ENCODE measurements around the gene CASZ1.

- TF ChIP-seq, protein P1, sequence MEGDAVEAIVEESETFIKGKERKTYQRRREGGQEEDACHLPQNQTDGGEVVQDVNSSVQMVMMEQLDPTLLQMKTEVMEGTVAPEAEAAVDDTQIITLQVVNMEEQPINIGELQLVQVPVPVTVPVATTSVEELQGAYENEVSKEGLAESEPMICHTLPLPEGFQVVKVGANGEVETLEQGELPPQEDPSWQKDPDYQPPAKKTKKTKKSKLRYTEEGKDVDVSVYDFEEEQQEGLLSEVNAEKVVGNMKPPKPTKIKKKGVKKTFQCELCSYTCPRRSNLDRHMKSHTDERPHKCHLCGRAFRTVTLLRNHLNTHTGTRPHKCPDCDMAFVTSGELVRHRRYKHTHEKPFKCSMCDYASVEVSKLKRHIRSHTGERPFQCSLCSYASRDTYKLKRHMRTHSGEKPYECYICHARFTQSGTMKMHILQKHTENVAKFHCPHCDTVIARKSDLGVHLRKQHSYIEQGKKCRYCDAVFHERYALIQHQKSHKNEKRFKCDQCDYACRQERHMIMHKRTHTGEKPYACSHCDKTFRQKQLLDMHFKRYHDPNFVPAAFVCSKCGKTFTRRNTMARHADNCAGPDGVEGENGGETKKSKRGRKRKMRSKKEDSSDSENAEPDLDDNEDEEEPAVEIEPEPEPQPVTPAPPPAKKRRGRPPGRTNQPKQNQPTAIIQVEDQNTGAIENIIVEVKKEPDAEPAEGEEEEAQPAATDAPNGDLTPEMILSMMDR (IDR thresholded peaks at IDR 0.05; ENCODE audit: borderline replicate concordance, extremely low read depth, low read length, poor library complexity, severe bottlenecking) = no peak
- TF ChIP-seq EZH2 (IDR thresholded peaks at IDR 0.05; ENCODE audit: borderline replicate concordance, low read depth, low read length, severe bottlenecking) = no peak
Observed at GRCh38 chr1:10610901-10611600, 185.4 kb downstream of the CASZ1 start.

Data from DND-41 (cell line).